ENCODE results near the gene TRERF1.

The TRERF1 gene

DNA sequence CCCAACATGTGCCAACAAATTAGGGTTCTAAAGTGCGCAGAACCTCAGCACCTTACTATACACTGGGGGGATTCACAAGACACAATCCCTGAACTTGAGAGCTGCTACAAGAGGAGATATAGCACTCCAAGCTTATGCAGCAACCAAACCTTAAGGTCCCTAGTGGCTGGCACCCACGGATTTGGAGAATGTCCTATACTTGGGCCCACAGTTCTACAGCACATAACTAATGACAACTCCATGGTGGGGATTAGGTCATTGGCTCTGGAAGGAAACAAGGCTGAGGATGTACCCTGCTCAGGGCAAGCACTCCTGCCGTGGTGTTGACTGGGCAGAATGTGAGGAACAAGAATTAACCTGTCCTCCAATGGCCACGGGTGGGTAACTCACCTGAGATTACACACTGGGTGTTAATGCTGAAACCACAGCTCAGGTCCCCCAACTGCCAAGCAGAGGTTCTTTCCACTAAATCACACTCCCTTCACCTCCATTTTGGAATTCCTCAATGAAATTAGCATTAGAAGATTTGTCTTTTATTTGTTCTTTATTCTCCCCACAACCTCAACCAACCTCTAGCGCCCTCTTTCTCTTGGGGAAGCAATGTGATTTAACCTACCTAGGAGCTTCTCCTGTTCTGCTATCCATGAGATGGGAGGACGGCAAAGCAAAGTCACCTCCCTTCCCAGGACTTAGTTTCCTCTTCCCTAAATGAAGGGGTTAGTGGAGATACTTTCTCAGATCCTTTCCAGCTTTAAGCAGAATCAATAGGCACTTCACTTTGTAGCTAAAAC is 32.0 kb downstream of the TRERF1 start:
- no peak for FAIRE-seq

GRCh38 chr6:42418724-42419123 is 33.0 kb downstream of the TRERF1 start:
- FAIRE-seq: no peak

DNA sequence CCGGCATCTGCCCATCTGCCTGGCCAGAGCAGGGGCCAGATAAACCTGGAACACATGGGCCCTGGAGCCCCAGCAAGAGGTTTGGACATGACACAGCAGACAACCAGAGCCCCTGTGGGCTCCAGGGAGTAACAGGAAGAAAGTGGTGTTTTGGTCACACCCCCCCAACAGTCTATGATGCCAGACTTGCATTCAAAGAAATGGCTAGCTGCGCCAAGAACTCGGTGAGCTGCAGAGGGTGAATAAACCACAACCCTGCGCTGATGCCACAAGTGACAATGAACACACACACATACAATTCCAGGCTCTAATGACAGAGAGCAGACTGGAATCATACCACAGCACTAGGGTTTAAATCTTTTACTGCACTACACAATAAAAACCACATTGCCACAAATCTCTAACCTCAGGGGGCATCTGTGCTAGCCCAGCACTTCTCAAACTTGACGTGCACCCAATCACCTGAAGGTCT is 34.0 kb downstream of the TRERF1 start:
- no peak for FAIRE-seq

DNA sequence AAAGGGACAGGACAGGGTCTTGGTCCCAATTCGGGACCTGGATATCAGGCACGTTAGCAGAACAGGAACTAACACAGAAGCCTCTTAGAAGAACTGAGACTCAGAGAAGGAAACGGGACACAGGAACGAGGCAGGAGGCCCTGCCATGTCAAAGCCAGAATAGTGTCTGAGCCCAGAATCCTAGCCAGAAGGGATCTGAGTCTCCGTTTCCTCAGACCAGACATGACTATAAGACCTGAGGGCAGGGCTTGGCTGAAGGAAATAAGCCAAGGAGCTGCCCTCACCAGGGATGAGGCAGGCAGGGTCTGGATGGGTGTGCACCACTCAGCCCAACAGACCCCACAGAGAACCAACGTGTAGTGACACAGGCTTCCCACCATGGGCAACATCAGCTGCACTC is 40.3 kb downstream of the TRERF1 start:
- FAIRE-seq: no peak

DNA sequence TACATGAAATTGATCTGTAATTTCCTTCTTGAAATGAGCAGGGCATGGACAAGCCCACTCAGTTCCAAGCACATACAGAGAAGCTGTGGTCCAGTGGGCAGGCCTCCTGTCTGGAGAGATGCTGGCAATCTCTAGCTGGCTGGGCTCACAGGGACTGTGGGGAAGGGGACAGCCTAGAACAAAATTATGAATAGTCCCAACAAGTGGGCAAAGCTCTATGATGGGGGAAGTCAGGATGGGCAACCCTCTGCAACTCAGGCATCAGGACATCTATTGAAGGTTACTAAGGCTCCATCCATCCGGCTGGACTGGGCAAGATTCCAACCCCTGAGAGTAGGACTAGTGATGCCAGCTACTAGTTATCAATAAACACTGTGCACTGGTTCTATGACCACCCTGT is 40.9 kb downstream of the TRERF1 start:
- FAIRE-seq: no peak

- no peak for FAIRE-seq
Observed at GRCh38 chr6:42409581-42409980, 42.1 kb downstream of the TRERF1 start.

DNA sequence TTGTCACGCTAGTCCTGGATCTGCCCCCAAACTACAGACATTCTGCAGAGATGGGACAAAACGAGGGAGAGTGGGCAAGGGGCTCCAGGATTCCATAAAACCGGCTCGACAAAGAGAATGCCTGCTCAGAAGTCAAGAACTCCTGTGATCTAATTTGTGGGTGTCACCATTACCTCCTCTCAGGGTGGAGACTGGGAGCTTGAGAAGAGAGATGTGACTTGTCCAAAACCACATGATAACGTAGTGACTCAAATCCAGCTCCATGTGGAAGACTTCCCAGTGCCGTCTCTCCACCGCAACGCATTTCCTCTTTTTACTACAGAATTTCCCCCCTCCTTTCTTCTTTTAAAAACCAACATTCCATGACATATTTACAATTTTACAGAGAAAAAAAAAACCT is 44.3 kb downstream of the TRERF1 start:
- no peak for FAIRE-seq

DNA sequence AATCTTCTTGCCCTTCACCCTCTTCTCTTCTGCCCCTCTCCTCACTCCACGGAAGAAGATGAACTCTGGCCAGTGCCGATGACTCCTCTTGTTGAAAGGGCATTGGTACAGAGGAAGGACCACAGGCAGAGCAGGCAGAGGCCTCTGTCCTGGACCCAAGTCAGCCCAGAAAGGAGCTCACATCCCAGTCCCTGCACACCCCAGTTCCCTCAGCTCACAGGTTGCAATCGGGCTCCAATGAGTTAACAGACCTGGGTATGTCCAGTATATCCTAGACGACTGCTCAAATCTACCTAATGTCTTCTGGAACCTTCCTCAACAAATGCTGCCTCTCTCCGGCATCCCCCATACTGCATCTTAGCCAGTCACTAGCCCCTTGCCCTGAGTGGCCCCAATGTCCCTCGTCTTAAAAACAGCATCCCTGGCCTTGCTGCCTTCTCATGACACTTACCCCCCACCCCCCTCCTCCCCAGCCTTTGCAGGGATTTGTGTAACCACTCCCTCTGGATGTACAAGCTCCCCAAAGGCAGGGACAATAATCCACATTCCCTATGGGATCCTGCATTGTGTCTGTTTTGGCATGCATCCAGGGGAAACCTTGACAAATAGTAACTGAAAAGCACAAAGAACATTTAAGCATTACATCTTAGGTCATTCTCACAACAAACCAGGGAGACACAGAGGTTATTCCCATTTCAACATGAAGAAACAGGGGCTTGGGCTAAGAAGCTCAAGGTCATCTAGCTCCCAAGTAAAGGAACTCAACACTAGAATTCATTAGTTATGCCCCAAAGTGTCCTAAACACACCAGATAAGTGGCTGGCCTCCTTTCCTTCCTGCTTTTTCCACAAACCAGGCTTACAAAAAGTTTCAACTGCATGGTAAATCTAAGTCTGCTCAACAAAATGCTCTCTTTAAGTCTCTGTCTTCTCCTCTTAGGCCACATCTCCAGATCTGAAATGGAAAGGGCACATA is 45.1 kb downstream of the TRERF1 start:
- FAIRE-seq: no peak

DNA sequence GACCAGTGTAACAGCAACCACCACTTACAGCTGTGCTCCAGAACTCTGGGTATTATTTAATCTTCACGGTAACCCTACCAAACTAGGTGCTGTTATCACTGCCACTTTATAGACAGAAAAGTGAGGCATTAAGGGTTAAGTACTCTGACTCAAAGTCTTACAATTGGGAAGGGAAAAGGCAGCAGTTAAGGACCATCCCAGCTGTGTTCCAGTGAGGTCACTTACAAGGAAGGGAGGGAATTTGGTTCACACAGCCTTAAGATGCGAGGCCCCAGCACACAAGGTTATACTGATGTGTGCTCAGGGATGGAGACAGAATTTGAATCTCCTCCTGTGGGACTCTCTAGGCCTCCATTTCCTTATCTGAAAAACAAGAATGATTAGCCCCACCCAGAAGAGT is 46.7 kb downstream of the TRERF1 start:
- FAIRE-seq: no peak

DNA sequence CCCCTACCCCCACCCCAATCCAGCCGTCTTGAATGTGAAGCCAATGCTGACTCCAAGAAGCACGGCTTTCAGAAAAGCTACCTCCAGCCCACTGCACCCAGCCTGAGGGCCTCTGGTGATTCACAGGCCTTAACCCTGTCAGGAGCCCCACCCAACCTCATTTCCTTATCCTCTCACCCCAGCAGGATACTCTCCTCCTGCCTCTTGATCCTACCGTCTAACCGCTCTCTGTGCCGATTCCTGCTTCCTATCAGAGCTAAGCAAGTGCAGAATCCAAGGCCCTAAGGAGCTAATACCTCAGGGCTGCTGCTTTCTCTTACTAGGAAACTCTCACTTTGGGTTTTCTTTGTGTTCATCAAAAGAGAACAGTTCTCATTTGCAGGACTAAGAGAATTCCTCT is 47.2 kb downstream of the TRERF1 start:
- FAIRE-seq: no peak

DNA sequence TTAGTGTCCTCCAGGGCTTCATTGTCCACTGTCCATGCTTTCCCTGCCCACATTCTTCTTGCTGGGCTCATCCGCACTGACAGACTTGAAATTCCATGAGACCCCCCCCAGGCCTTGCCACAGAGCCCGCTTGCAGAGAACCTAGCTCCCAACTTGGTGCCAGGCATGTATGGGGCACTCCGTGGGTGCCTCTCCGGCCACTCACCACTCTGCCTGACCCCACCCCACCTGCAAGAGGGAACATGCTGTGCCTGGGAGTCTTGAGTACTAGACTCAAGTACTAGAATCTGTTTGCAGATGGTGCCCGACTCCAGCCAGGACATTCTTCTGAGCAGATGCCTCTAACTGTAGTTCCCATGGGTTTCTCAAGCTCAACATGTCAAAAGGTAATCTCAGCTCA is 47.9 kb downstream of the TRERF1 start:
- no peak for FAIRE-seq

- FAIRE-seq: no peak
Observed at GRCh38 chr6:42403421-42403820, 48.3 kb downstream of the TRERF1 start.

- no peak for FAIRE-seq
Observed at GRCh38 chr6:42402184-42402583, 49.5 kb downstream of the TRERF1 start.

DNA sequence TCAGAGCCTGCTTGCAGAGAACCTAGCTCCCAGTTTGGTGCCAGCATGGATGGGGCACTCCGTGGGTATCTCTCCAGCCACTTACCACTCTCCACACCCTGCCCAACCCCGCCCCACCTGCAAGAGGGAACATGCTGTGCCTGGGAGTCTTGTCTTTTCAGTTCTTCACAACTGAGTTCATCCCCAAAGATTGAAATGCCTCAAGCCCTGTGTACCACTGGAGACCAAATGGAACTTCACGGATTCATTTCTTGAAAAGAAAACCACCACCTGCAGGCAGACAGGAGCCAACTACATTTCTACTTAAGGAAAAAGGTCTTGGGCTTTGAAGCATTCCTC is 50.1 kb downstream of the TRERF1 start:
- no peak for FAIRE-seq

- FAIRE-seq: no peak
Observed at GRCh38 chr6:42400886-42401612, 50.7 kb downstream of the TRERF1 start.

DNA sequence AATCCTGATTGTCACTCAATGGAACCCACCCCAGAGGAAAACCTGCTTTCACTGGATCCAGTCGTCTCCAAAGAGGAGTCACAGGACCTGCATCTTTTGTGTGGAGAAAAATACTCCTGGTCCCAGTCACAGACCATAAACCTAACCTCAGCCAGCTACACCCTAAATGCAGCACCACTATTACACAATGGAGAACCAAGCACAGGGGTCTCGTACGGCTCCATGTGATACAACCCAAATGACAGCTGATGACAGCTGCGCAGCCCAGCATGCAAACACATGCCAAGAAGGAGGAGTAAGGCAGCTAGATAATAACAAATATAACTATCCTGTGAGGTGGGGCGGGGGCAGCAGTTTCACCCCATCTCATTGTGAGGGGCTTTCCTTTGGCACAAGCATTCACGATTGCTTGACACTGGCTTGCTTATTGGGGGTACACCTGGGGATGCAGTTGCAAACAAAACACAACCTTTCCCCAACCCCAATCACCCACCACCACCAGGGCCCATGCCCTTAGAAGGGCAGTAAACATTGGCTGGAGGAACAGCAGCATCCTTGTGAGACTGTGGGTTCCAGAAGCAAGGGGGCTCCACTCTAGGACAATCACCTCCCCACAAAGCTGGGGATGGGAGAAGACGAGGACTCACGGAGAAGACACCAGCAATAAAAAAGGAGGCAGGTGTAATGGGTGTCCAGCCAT is 51.5 kb downstream of the TRERF1 start:
- no peak for FAIRE-seq

GRCh38 chr6:42396720-42397119 is 55.0 kb downstream of the TRERF1 start:
- FAIRE-seq: no peak

GRCh38 chr6:42394881-42395620 is 56.7 kb downstream of the TRERF1 start:
- no peak for FAIRE-seq

- no peak for FAIRE-seq
Observed at GRCh38 chr6:42394151-42394550, 57.6 kb downstream of the TRERF1 start.

DNA sequence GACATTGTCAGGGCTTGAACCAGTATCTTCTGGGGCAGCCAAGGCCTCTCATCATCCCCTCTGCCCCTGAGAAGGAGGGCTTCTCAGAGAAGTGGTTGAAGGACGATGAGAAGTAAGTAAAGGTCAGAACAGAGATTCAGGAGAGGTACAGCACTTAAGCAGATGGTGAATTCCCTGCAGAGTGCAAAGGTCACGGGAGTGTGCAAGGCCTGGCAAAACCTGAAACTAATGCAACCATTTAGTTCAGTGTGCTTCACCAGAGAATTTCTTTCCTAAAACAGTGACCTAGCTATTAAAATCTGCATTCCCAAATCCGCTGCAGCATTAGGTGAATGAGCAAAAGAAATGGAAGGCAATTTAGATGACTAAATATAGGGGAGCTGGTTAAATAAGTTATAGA is 58.4 kb downstream of the TRERF1 start:
- FAIRE-seq: no peak

DNA sequence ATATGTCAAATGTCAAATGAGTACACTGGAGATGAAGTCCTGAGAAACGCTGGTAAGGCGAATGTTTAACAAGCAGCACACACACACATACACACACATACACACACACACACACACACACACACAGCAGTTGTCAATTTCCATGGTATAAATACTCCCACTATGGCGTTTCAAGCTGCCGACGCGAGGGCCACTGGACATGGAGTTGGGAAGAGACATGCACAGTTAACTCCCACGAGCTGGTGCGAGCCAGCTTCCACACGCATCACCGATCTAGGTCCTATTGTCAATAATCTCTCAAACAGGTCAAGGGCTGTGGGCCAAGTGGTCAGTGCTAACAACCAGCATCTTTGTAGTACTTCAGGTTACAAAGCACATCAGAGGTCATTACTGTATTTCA is 58.9 kb downstream of the TRERF1 start:
- FAIRE-seq: no peak

GRCh38 chr6:42391441-42391840 is 60.3 kb downstream of the TRERF1 start:
- FAIRE-seq: no peak
